ENCODE data around the gene RBFA.
"Not testable (repeated sequence)": the region's sequence is repeated elsewhere in the genome, so short reads cannot be mapped to it uniquely, and the experiment has no call there.

The RBFA gene

GRCh38 chr18:80010551-80010906, 23.7 kb upstream of the RBFA start:
- ATAC-seq (no peak), DNase-seq (ENCODE audit: low spot score in 2 of 2) (no peak)
- Mint-ChIP-seq H3K9me3 (peaks cover 18% of the 10 kb centered on the region), H3K27ac (no peak overlapping the region), H3K4me3 (no peak overlapping the region), H3K36me3 (no peaks in the 10 kb centered on the region), H3K4me1 (no peaks in the 10 kb centered on the region)

- ATAC-seq; DNase-seq (ENCODE audit: low spot score in 2 of 2); H3K27ac Mint-ChIP-seq; H3K4me3 Mint-ChIP-seq; H3K4me1 Mint-ChIP-seq; H3K36me3 Mint-ChIP-seq: not testable (repeated sequence)
- H3K9me3 Mint-ChIP-seq = peaks cover 18% of the 10 kb centered on the region
Observed at GRCh38 chr18:80011496-80012137, 22.6 kb upstream of the RBFA start.

- no peaks in the 10 kb centered on the region for H3K36me3 Mint-ChIP-seq
- no peak for ATAC-seq
- DNase-seq (ENCODE audit: low spot score in 2 of 2) = no peak
- no peaks in the 10 kb centered on the region for H3K4me1 Mint-ChIP-seq
- H3K9me3 Mint-ChIP-seq = peaks cover 18% of the 10 kb centered on the region
- H3K4me3 Mint-ChIP-seq = no peak overlapping the region
- no peak overlapping the region for H3K27ac Mint-ChIP-seq
Observed at GRCh38 chr18:80012714-80013113, 21.5 kb upstream of the RBFA start.

GRCh38 chr18:80022613-80023012, 11.6 kb upstream of the RBFA start:
- DNase-seq (ENCODE audit: low spot score in 2 of 2) = no peak
- Mint-ChIP-seq H3K27ac (no peak overlapping the region), H3K4me3 (no peak overlapping the region), H3K4me1 (no peaks in the 10 kb centered on the region), H3K9me3 (peaks cover 33% of the 10 kb centered on the region), H3K36me3 (no peaks in the 10 kb centered on the region)
- no peak for ATAC-seq

- H3K36me3 Mint-ChIP-seq = no peaks in the 10 kb centered on the region
Observed at GRCh38 chr18:80023173-80023572, 11.1 kb upstream of the RBFA start.

GRCh38 chr18:80026363-80026762, 7.9 kb upstream of the RBFA start:
- no peak overlapping the region for H3K4me3 Mint-ChIP-seq

More at GRCh38 chr18:80023173-80023572, 11.1 kb upstream of the RBFA start:
- DNase-seq (ENCODE audit: low spot score in 2 of 2) = no peak
- Mint-ChIP-seq H3K4me1 (no peaks in the 10 kb centered on the region), H3K27ac (no peak overlapping the region), H3K4me3 (no peak overlapping the region), H3K9me3 (peaks cover 32% of the 10 kb centered on the region)
- ATAC-seq = no peak

GRCh38 chr18:80027719-80028118, 6.5 kb upstream of the RBFA start:
- not testable (repeated sequence) for H3K27ac Mint-ChIP-seq; ATAC-seq; H3K4me1 Mint-ChIP-seq; DNase-seq (ENCODE audit: low spot score in 2 of 2); H3K4me3 Mint-ChIP-seq; H3K36me3 Mint-ChIP-seq
- peaks cover 24% of the 10 kb centered on the region for H3K9me3 Mint-ChIP-seq

More at GRCh38 chr18:80026363-80026762, 7.9 kb upstream of the RBFA start:
- Mint-ChIP-seq H3K36me3 (no peaks in the 10 kb centered on the region), H3K4me1 (no peaks in the 10 kb centered on the region), H3K9me3 (peaks cover 27% of the 10 kb centered on the region), H3K27ac (no peak overlapping the region)
- DNase-seq (ENCODE audit: low spot score in 2 of 2) (no peak), ATAC-seq (no peak)

- no peak for ATAC-seq
- Mint-ChIP-seq H3K27ac (no peak overlapping the region), H3K4me3 (no peak overlapping the region), H3K9me3 (peaks cover 20% of the 10 kb centered on the region), H3K4me1 (peaks cover 9% of the 10 kb centered on the region), H3K36me3 (peaks cover 20% of the 10 kb centered on the region)
- DNase-seq (ENCODE audit: low spot score in 2 of 2) = no peak
Observed at GRCh38 chr18:80029690-80030089, 4.5 kb upstream of the RBFA start.

- ATAC-seq (peak; percentile 69), DNase-seq (ENCODE audit: low spot score in 2 of 2) (peak in 1 of 2 donors; percentile 87)
- Mint-ChIP-seq H3K4me1 (peaks cover 24% of the 10 kb centered on the region), H3K27ac (peak overlapping the region; percentile 93), H3K4me3 (peak overlapping the region; percentile 93), H3K36me3 (peaks cover 28% of the 10 kb centered on the region), H3K9me3 (peaks cover 7% of the 10 kb centered on the region)
Observed at GRCh38 chr18:80033181-80034067, 810 bp upstream of the RBFA start.

- Mint-ChIP-seq H3K4me3 (peak overlapping the region; percentile 93), H3K9me3 (peaks cover 4% of the 10 kb centered on the region), H3K36me3 (peaks cover 42% of the 10 kb centered on the region), H3K27ac (peak overlapping the region; percentile 93), H3K4me1 (peaks cover 24% of the 10 kb centered on the region)
- DNase-seq (ENCODE audit: low spot score in 2 of 2) (no peak), ATAC-seq (no peak)
Observed at GRCh38 chr18:80034852-80035406, 695 bp downstream of the RBFA start.

- ATAC-seq (no peak), DNase-seq (ENCODE audit: low spot score in 2 of 2) (no peak)
- Mint-ChIP-seq H3K36me3 (peaks cover 51% of the 10 kb centered on the region), H3K4me1 (peaks cover 24% of the 10 kb centered on the region), H3K9me3 (peaks cover 4% of the 10 kb centered on the region), H3K27ac (no peak overlapping the region), H3K4me3 (peak overlapping the region; percentile 93)
Observed at GRCh38 chr18:80035997-80036396, 1.8 kb downstream of the RBFA start.

- H3K9me3 Mint-ChIP-seq = peaks cover 4% of the 10 kb centered on the region
- ATAC-seq = no peak
- H3K4me3 Mint-ChIP-seq = no peak overlapping the region
- H3K27ac Mint-ChIP-seq = no peak overlapping the region
- no peak for DNase-seq (ENCODE audit: low spot score in 2 of 2)
- peaks cover 24% of the 10 kb centered on the region for H3K4me1 Mint-ChIP-seq
- peaks cover 60% of the 10 kb centered on the region for H3K36me3 Mint-ChIP-seq
Observed at GRCh38 chr18:80037300-80037699, 3.1 kb downstream of the RBFA start.

- Mint-ChIP-seq H3K9me3 (peaks cover 2% of the 10 kb centered on the region), H3K36me3 (peaks cover 64% of the 10 kb centered on the region), H3K4me3 (no peak overlapping the region), H3K27ac (no peak overlapping the region), H3K4me1 (peaks cover 20% of the 10 kb centered on the region)
- no peak for ATAC-seq
- DNase-seq (ENCODE audit: low spot score in 2 of 2) = no peak
Observed at GRCh38 chr18:80037869-80038630, 3.8 kb downstream of the RBFA start.

- ATAC-seq = no peak
- no peaks in the 10 kb centered on the region for H3K9me3 Mint-ChIP-seq
- no peak overlapping the region for H3K27ac Mint-ChIP-seq
Observed at GRCh38 chr18:80040515-80040914, 6.3 kb downstream of the RBFA start.

GRCh38 chr18:80041424-80041823, 7.2 kb downstream of the RBFA start:
- Mint-ChIP-seq H3K4me1 (peaks cover 6% of the 10 kb centered on the region), H3K9me3 (no peaks in the 10 kb centered on the region), H3K36me3 (peaks cover 57% of the 10 kb centered on the region), H3K27ac (no peak overlapping the region), H3K4me3 (no peak overlapping the region)
- ATAC-seq (peak; percentile 52), DNase-seq (ENCODE audit: low spot score in 2 of 2) (no peak)

More at GRCh38 chr18:80040515-80040914, 6.3 kb downstream of the RBFA start:
- Mint-ChIP-seq H3K4me1 (peaks cover 9% of the 10 kb centered on the region), H3K36me3 (peaks cover 51% of the 10 kb centered on the region), H3K4me3 (no peak overlapping the region)
- DNase-seq (ENCODE audit: low spot score in 2 of 2) = no peak

All from stimulated activated effector memory CD8-positive, alpha-beta T cell treated with anti-CD3 and anti-CD28 coated beads, Interleukin-12 subunit alpha, Interleukin-12 subunit beta, amount 100 ng/mL, for 72 hours (primary cell).